ENCODE data around the gene SYP. TPM values are rescaled to one million over a fixed set of nuclear protein-coding genes. Genes with fewer than 3 reads are reported as not detected.
"Not testable (repeated sequence)": the region's sequence is repeated elsewhere in the genome, so short reads cannot be mapped to it uniquely, and the experiment has no call there.

Gene SYP
- polyA plus RNA-seq, 1 of the 3 experiments (the other 2 are of a cell fraction) = 0.76 TPM

GRCh38 chrX:49147936-49148335, 52.1 kb downstream of the SYP start (continued):
- no peak for TF ChIP-seq EP300 (IDR thresholded peaks at IDR 0.05; ENCODE audit: borderline replicate concordance in 1 of 2, low read depth in 1 of 2, low read length in 1 of 2)
- no peak for TF ChIP-seq RCOR1 (IDR thresholded peaks at IDR 0.05; ENCODE audit: low read length)
- no peak for TF ChIP-seq NFIC (IDR thresholded peaks at IDR 0.05; ENCODE audit: borderline replicate concordance)
- TF ChIP-seq NRF1 (IDR thresholded peaks at IDR 0.05; ENCODE audit: low read depth, low read length) = no peak
- no peak for TF ChIP-seq ELF1 (IDR thresholded peaks at IDR 0.05)
- TF ChIP-seq CHD2 (IDR thresholded peaks at IDR 0.05; ENCODE audit: low read length, partially characterized antibody) = no peak
- no peak for TF ChIP-seq SIN3A (IDR thresholded peaks at IDR 0.05; ENCODE audit: borderline replicate concordance, low read depth, low read length)
- TF ChIP-seq JUND (IDR thresholded peaks at IDR 0.05) = no peak
- TF ChIP-seq FOSL2 (IDR thresholded peaks at IDR 0.05; ENCODE audit: borderline replicate concordance, low read depth) = no peak

- peaks cover 24% of the 10 kb centered on the region for H3K27me3 ChIP-seq (ENCODE audit: insufficient read depth)
- no peaks in the 10 kb centered on the region for H3K79me2 ChIP-seq (ENCODE audit: insufficient read depth)
- H3K4me2 ChIP-seq = no peak overlapping the region
- WGBS (ENCODE audit: low lambda C conversion rate) = 60% methylated on average over 4 of the region's 8 CpGs
- TF ChIP-seq RCOR1 (IDR thresholded peaks at IDR 0.05; ENCODE audit: low read length) (no peak), PBX3 (IDR thresholded peaks at IDR 0.05) (no peak), CTCF (IDR thresholded peaks at IDR 0.05) (no peak), CHD2 (IDR thresholded peaks at IDR 0.05; ENCODE audit: low read length, partially characterized antibody) (no peak), EP300 (IDR thresholded peaks at IDR 0.05; ENCODE audit: borderline replicate concordance in 1 of 2, low read depth in 1 of 2, low read length in 1 of 2) (no peak), REST (IDR thresholded peaks at IDR 0.05; ENCODE audit: low read depth, low read length) (no peak), FOXJ3 (CRISPR knock-in tag; IDR thresholded peaks at IDR 0.05) (no peak), GATA2 (CRISPR knock-in tag; IDR thresholded peaks at IDR 0.05) (no peak)
- H3F3A ChIP-seq (replicated peaks; ENCODE audit: insufficient read depth) = no peaks in the 10 kb centered on the region
- no peak overlapping the region for H3K4me3 ChIP-seq (ENCODE audit: low read depth in 2 of 2, low read length in 1 of 2)
- no peaks in the 10 kb centered on the region for H3K36me3 ChIP-seq (replicated peaks in 1 of 2; ENCODE audit: control insufficient read depth in 1 of 2, insufficient read depth in 2 of 2, low read length in 1 of 2)
- no peak for DNase-seq
- H3K9me3 ChIP-seq = no peaks in the 10 kb centered on the region
- no peaks in the 10 kb centered on the region for H3K9me2 ChIP-seq
- no peak overlapping the region for H2AFZ ChIP-seq (ENCODE audit: low read depth)
- no peaks in the 10 kb centered on the region for H4K20me1 ChIP-seq (ENCODE audit: insufficient read depth)
- no peak overlapping the region for H3K9ac ChIP-seq
- H3K27ac ChIP-seq (ENCODE audit: low read depth in 2 of 2, low read length in 1 of 2) = no peak overlapping the region
- CTCF ChIA-PET = no interaction called here
- POLR2A ChIA-PET = no interaction called here
- no peaks in the 10 kb centered on the region for H3K4me1 ChIP-seq (ENCODE audit: control insufficient read depth in 1 of 2, insufficient read depth in 2 of 2, low read depth in 1 of 2, low read length in 1 of 2)
Measured at GRCh38 chrX:49147282-49147681, 52.7 kb downstream of the SYP start.

GRCh38 chrX:49143154-49143553, 56.8 kb downstream of the SYP start:
- H3K9me2 ChIP-seq; POLR2A ChIA-PET; CTCF ChIA-PET; H3K4me1 ChIP-seq (ENCODE audit: control insufficient read depth in 1 of 2, insufficient read depth in 2 of 2, low read depth in 1 of 2, low read length in 1 of 2); H3K9me3 ChIP-seq; H3K79me2 ChIP-seq (ENCODE audit: insufficient read depth); H3K27ac ChIP-seq (ENCODE audit: low read depth in 2 of 2, low read length in 1 of 2); H2AFZ ChIP-seq (ENCODE audit: low read depth); H3K9ac ChIP-seq; DNase-seq; H4K20me1 ChIP-seq (ENCODE audit: insufficient read depth); H3K36me3 ChIP-seq (replicated peaks in 1 of 2; ENCODE audit: control insufficient read depth in 1 of 2, insufficient read depth in 2 of 2, low read length in 1 of 2); H3F3A ChIP-seq (replicated peaks; ENCODE audit: insufficient read depth); H3K4me3 ChIP-seq (ENCODE audit: low read depth in 2 of 2, low read length in 1 of 2); H3K4me2 ChIP-seq: not testable (repeated sequence)
- 47% methylated on average over 6 of the region's 7 CpGs for WGBS (ENCODE audit: low lambda C conversion rate)
- H3K27me3 ChIP-seq (ENCODE audit: insufficient read depth) = peaks cover 14% of the 10 kb centered on the region

Data from SK-N-SH (cell line).